ENCODE results near the gene LRRTM4. TPM values are rescaled to one million over a fixed set of nuclear protein-coding genes. Genes with fewer than 3 reads are reported as not detected.

LRRTM4 gene
- under 1 TPM in 1 of 4 donors, not detected in 3; 0.51 TPM for total RNA-seq

DNA sequence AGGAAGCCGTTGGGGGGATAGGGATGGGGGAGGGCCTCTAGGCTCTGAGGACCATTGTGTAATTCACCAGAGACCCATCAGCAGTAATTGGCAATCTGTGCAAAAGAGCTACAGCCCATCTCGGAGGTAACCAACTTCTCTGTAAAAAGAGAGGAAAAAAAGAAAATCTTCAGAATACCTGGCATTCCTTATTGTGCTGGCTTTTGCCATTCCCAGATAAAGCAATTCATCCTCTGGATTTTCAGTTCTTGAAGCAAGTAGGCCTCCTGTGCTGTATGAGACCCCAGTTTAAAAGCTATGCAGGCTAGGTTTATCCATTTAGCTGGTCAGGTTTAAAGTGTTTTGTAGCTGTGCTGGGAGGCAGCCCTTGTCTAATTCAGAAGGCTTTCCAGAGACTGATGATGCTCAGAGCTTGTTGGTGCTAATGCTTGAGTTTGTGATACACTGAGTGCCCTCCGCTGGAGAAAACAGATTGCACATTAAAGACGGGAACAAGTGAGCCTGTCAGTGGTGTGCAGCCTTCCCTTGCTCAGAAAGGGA lies at the start of gene LRRTM4:
Gene LRRTM4, minus strand, starts transcription at position 446 of the 540 bp plus-strand sequence.
- no peak for TF ChIP-seq POLR2A (IDR thresholded peaks at IDR 0.05)
- TF ChIP-seq, protein P1, sequence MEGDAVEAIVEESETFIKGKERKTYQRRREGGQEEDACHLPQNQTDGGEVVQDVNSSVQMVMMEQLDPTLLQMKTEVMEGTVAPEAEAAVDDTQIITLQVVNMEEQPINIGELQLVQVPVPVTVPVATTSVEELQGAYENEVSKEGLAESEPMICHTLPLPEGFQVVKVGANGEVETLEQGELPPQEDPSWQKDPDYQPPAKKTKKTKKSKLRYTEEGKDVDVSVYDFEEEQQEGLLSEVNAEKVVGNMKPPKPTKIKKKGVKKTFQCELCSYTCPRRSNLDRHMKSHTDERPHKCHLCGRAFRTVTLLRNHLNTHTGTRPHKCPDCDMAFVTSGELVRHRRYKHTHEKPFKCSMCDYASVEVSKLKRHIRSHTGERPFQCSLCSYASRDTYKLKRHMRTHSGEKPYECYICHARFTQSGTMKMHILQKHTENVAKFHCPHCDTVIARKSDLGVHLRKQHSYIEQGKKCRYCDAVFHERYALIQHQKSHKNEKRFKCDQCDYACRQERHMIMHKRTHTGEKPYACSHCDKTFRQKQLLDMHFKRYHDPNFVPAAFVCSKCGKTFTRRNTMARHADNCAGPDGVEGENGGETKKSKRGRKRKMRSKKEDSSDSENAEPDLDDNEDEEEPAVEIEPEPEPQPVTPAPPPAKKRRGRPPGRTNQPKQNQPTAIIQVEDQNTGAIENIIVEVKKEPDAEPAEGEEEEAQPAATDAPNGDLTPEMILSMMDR (IDR thresholded peaks at IDR 0.05) = no peak
- no peak for DNase-seq (ENCODE audit: low spot score in 2 of 2)
- intact Hi-C loops (cut with DNase I; ENCODE audit: low total_unique reads) = no loop called here
- WGBS, 2 donors = 11 to 20% methylated on average over 4 of the region's 4 CpGs
- no peak within 1 kb of the TSS for H3K4me3 ChIP-seq (ENCODE audit: low read depth, poor library complexity, severe bottlenecking)

DNA sequence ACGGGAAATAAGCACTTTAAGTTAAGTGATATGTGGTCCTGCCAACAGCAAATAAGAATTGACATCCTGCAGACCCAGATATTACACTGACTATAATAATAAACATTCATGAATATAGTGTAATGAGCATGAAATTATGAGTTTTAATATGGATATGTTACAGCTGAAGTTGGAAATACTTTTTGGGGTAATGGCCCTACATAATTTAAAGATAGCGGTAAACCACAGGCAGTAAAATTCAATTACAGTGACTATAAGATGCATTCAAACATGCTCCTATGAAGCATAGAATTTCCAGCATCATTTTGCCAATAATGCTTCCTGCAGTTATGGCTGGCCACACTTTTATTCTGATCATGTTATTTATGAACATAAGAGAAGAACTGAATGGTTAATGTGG lies 49.4 kb upstream of the LRRTM4 start:
- DNase-seq (ENCODE audit: low spot score in 2 of 2) = no peak
- TF ChIP-seq, protein P1 (IDR thresholded peaks at IDR 0.05) = no peak
- TF ChIP-seq POLR2A (IDR thresholded peaks at IDR 0.05) = no peak
- 74 to 77% methylated on average over 2 of the region's 2 CpGs for WGBS, 2 donors
- intact Hi-C loops (cut with DNase I; ENCODE audit: low total_unique reads) = no loop called here
- H3K4me3 ChIP-seq (ENCODE audit: low read depth, poor library complexity, severe bottlenecking) = no peak overlapping the region

DNA sequence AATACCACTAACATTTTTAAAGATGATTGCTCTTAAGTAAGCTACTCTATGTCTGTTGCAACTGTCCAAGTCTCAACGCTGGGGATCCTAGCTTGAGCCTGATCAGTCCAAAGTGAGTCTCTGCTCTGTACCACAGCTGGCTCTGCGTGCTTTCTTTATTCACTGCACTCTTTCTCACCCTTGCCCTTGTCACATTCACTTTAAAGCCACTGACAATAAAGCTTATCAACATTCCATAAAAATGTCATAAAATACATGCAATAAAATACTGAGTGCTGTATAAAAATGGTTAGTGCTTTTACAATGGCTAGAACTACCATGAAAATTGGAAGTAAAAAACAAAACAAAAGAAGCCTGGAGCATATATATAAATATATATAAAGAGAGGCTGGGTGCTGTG lies 45.5 kb upstream of the LRRTM4 start:
- DNase-seq (ENCODE audit: low spot score in 2 of 2) = no peak
- no peak overlapping the region for H3K4me3 ChIP-seq (ENCODE audit: low read depth, poor library complexity, severe bottlenecking)
- 43 to 54% methylated on average over 2 of the region's 2 CpGs for WGBS, 2 donors
- intact Hi-C loops (cut with DNase I; ENCODE audit: low total_unique reads) = no loop called here
- TF ChIP-seq, protein P1 (IDR thresholded peaks at IDR 0.05) = no peak
- no peak for TF ChIP-seq POLR2A (IDR thresholded peaks at IDR 0.05)

DNA sequence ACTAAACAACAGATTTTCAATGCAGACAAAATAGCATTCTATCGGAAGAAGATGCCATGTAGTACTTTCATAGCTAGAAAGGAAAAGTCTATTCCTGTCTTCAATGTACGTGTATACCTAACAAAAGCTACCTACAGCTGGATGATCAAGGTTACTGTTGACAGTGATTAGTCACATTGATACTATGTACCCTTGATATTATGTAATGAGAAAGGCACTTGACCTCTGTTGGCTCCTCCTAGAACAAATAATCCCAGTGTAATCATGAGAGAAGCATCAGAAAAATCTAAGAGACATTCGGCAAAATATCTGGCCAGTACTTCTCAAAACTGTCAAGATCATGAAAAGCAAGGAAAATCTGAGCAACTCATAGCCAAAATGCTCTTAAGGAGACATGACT lies 44.4 kb upstream of the LRRTM4 start:
- 76 to 85% methylated on average over 3 of the region's 3 CpGs for WGBS, 2 donors
- no peak overlapping the region for H3K4me3 ChIP-seq (ENCODE audit: low read depth, poor library complexity, severe bottlenecking)
- intact Hi-C loops (cut with DNase I; ENCODE audit: low total_unique reads) = no loop called here
- DNase-seq (ENCODE audit: low spot score in 2 of 2) = no peak
- TF ChIP-seq, protein P1 (IDR thresholded peaks at IDR 0.05) = no peak
- no peak for TF ChIP-seq POLR2A (IDR thresholded peaks at IDR 0.05)

DNA sequence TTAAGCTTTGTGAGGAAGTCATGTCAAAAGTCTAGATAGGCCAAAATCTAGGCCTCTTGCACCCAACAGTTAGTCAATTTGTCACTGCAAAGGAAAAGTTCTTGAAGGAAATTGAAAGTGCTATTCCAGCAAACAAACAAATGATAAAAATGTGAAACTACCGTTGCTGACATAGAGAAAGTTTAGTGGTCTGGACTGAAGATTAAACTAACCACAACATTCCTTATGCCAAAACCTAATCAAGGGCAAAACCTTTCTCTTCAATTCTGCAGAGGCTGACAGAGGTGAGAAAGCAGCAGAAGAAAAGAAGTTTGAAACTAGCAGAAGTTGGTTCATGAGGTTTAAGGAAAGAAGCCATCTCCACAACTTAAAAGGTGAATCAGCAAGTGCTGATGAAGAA lies 44.0 kb upstream of the LRRTM4 start:
- intact Hi-C loops (cut with DNase I; ENCODE audit: low total_unique reads) = no loop called here
- H3K4me3 ChIP-seq (ENCODE audit: low read depth, poor library complexity, severe bottlenecking) = no peak overlapping the region
- TF ChIP-seq, protein P1 (IDR thresholded peaks at IDR 0.05) = no peak
- no peak for TF ChIP-seq POLR2A (IDR thresholded peaks at IDR 0.05)
- DNase-seq (ENCODE audit: low spot score in 2 of 2) = no peak
- 48 to 67% methylated on average over 1 of the region's 1 CpG for WGBS, 2 donors

DNA sequence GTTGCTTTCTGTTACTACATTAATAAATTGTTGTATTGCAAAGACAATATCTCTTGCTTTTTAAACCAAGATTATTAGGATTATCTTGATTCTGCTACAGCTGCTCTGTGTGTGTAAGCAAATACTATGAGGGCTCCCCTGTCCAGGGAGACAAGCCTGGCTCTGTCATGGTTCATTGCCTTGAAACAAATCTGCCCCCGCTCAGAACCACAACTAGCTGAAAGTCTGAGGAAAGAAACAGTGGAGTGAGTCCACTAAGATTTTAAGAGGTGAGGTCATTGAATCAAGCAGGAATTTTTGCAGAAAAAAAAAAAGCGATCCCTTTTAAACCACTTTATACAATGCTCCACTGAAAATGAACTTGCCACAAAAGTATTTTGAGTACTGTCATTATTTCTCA lies 30.8 kb upstream of the LRRTM4 start:
- 86 to 93% methylated on average over 2 of the region's 2 CpGs for WGBS, 2 donors
- no peak for DNase-seq (ENCODE audit: low spot score in 2 of 2)
- H3K4me3 ChIP-seq (ENCODE audit: low read depth, poor library complexity, severe bottlenecking) = no peak overlapping the region
- intact Hi-C loops (cut with DNase I; ENCODE audit: low total_unique reads) = no loop called here
- TF ChIP-seq POLR2A (IDR thresholded peaks at IDR 0.05) = no peak
- TF ChIP-seq, protein P1 (IDR thresholded peaks at IDR 0.05) = no peak

All from lower leg skin (tissue), 4 donors.